ENCODE data around the gene MCF2L.

Gene MCF2L

GRCh38 chr13:113001241-113002140, 32.5 kb downstream of the MCF2L start:
- Histone ChIP-seq H3K36me3 (ENCODE audit: control insufficient read depth in 1 of 2, insufficient read depth in 2 of 2, low read depth in 1 of 2, low read length in 2 of 2) (no peaks in the 10 kb centered on the region), H3K9me3 (ENCODE audit: control insufficient read depth, low read length) (no peaks in the 10 kb centered on the region), H2BK12ac (ENCODE audit: low read length in 2 of 2) (no peak overlapping the region), H2AK5ac (ENCODE audit: low read length, severe bottlenecking) (no peak overlapping the region), H2BK120ac (ENCODE audit: low read depth, low read length) (no peak overlapping the region), H3K79me1 (replicated peaks; ENCODE audit: low read length, poor library complexity, severe bottlenecking) (no peaks in the 10 kb centered on the region), H3K14ac (ENCODE audit: low read length in 2 of 2) (peak overlapping the region in 1 of 2 experiments; percentile 35), H2BK15ac (ENCODE audit: low read depth, poor library complexity, severe bottlenecking) (no peak overlapping the region), H2BK5ac (ENCODE audit: low read depth, low read length, poor library complexity, severe bottlenecking) (no peak overlapping the region), H3K4me1 (ENCODE audit: control insufficient read depth, insufficient read depth, low read depth, low read length) (peaks cover 12% of the 10 kb centered on the region), H2AFZ (ENCODE audit: low read depth, low read length) (no peak overlapping the region), H3K4ac (ENCODE audit: low read depth in 1 of 2, low read length in 2 of 2) (no peak overlapping the region), H3K4me3 (ENCODE audit: insufficient read depth in 1 of 2, low read depth in 1 of 2, low read length in 2 of 2) (peak overlapping the region in 1 of 2 experiments; percentile 6), H3K9ac (ENCODE audit: low read length) (no peak overlapping the region), H3K23ac (ENCODE audit: low read length in 2 of 2) (no peak overlapping the region), H3K27ac (ENCODE audit: low read length, poor library complexity, severe bottlenecking) (no peak overlapping the region), H3K4me2 (ENCODE audit: low read length, poor library complexity, severe bottlenecking) (peak overlapping the region; percentile 52), H4K91ac (ENCODE audit: low read length) (no peak overlapping the region), H4K8ac (ENCODE audit: low read length) (no peak overlapping the region), H3K27me3 (ENCODE audit: control insufficient read depth in 1 of 2, insufficient read depth in 1 of 2, low read length in 2 of 2) (peaks cover 30 to 87% of the 10 kb centered on the region in 2 experiments), H3K18ac (ENCODE audit: low read depth in 1 of 2, low read length in 2 of 2) (no peak overlapping the region)
- peak; percentile 18 for DNase-seq
- 62% methylated on average over 51 of the region's 51 CpGs for WGBS

DNA sequence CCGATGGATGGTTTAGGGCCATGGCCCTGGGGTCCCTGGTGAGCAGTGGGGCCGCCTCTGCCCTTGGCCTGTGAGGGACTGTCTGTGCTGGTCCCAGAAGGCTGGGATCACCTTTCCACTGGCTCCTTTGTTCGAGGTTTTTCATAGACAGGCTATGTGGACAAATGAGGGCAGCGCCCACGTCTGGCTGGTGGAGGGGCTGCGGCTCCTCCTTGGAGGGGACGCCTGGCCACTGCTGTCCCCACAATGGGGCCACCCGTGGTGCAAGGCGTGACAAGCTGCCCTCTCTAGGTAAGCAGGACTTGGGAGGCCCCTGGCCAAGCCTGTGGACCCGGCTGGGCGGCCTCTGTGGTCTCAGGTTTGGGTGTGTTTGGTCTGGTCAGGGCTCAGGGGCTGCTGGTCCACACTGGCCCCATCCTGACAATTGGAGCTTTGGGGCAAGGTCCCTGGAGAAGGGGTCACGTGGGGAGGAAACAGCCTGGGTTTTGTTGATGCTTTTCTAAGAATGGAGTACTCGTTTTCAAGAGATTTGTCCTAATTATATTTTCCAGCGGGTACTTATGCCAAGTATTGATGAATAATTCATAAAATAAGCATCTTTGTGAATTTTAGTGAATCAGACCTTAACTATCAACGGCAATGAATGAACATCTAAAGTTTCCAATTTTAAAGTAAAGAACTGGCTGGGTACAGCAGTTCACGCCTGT, 33.3 kb downstream of the MCF2L start:
- H2BK5ac ChIP-seq (ENCODE audit: low read depth, low read length, poor library complexity, severe bottlenecking): no peak overlapping the region
- H3K79me1 ChIP-seq (replicated peaks; ENCODE audit: low read length, poor library complexity, severe bottlenecking): no peaks in the 10 kb centered on the region
- no peak overlapping the region for H4K8ac ChIP-seq (ENCODE audit: low read length)
- no peaks in the 10 kb centered on the region for H3K36me3 ChIP-seq (ENCODE audit: control insufficient read depth in 1 of 2, insufficient read depth in 2 of 2, low read depth in 1 of 2, low read length in 2 of 2)
- DNase-seq: no peak
- 72% methylated on average over 15 of the region's 16 CpGs for WGBS
- no peak overlapping the region for H3K4me2 ChIP-seq (ENCODE audit: low read length, poor library complexity, severe bottlenecking)
- H3K9ac ChIP-seq (ENCODE audit: low read length): no peak overlapping the region
- H3K18ac ChIP-seq (ENCODE audit: low read depth in 1 of 2, low read length in 2 of 2): no peak overlapping the region
- H2BK120ac ChIP-seq (ENCODE audit: low read depth, low read length): no peak overlapping the region
- H3K23ac ChIP-seq (ENCODE audit: low read length in 2 of 2): no peak overlapping the region
- H4K91ac ChIP-seq (ENCODE audit: low read length): no peak overlapping the region
- H2BK15ac ChIP-seq (ENCODE audit: low read depth, poor library complexity, severe bottlenecking): no peak overlapping the region
- no peaks in the 10 kb centered on the region for H3K9me3 ChIP-seq (ENCODE audit: control insufficient read depth, low read length)
- H3K14ac ChIP-seq (ENCODE audit: low read length in 2 of 2): no peak overlapping the region
- H2AK5ac ChIP-seq (ENCODE audit: low read length, severe bottlenecking): no peak overlapping the region
- no peak overlapping the region for H2BK12ac ChIP-seq (ENCODE audit: low read length in 2 of 2)
- H3K4me3 ChIP-seq (ENCODE audit: insufficient read depth in 1 of 2, low read depth in 1 of 2, low read length in 2 of 2): no peak overlapping the region
- H3K4me1 ChIP-seq (ENCODE audit: control insufficient read depth, insufficient read depth, low read depth, low read length): peaks cover 12% of the 10 kb centered on the region
- H3K4ac ChIP-seq (ENCODE audit: low read depth in 1 of 2, low read length in 2 of 2): no peak overlapping the region
- H3K27me3 ChIP-seq (ENCODE audit: control insufficient read depth in 1 of 2, insufficient read depth in 1 of 2, low read length in 2 of 2): peaks cover 30 to 84% of the 10 kb centered on the region in 2 experiments
- no peak overlapping the region for H3K27ac ChIP-seq (ENCODE audit: low read length, poor library complexity, severe bottlenecking)
- H2AFZ ChIP-seq (ENCODE audit: low read depth, low read length): no peak overlapping the region

DNA sequence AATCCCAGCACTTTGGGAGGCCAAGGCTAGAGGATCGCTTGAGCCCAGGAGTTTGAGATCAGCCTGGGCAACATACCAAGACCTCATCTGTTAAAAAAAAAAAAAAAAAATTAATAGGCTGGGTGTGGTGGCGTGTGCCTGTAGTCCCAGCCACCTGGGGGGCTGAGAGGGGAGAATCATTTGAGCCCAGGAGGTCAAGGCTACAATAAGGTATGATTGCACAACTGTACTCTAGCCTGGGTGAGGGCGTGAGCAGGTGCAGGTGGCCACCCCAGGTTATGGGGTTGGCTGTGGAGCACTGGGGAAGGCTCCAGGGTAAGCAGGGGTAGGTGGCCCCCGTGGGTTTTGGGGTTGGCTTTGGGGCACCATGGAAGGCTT, 33.9 kb downstream of the MCF2L start:
- 81% methylated on average over 4 of the region's 4 CpGs for WGBS
- H3K4ac ChIP-seq (ENCODE audit: low read depth in 1 of 2, low read length in 2 of 2): no peak overlapping the region
- H3K27me3 ChIP-seq (ENCODE audit: control insufficient read depth in 1 of 2, insufficient read depth in 1 of 2, low read length in 2 of 2): peaks cover 30 to 82% of the 10 kb centered on the region in 2 experiments
- H3K79me1 ChIP-seq (replicated peaks; ENCODE audit: low read length, poor library complexity, severe bottlenecking): no peaks in the 10 kb centered on the region
- no peak for DNase-seq
- peaks cover 12% of the 10 kb centered on the region for H3K4me1 ChIP-seq (ENCODE audit: control insufficient read depth, insufficient read depth, low read depth, low read length)
- no peak overlapping the region for H3K4me3 ChIP-seq (ENCODE audit: insufficient read depth in 1 of 2, low read depth in 1 of 2, low read length in 2 of 2)
- no peak overlapping the region for H3K9ac ChIP-seq (ENCODE audit: low read length)
- H3K9me3 ChIP-seq (ENCODE audit: control insufficient read depth, low read length): no peaks in the 10 kb centered on the region
- no peak overlapping the region for H2BK12ac ChIP-seq (ENCODE audit: low read length in 2 of 2)
- no peak overlapping the region for H4K91ac ChIP-seq (ENCODE audit: low read length)
- no peak overlapping the region for H3K27ac ChIP-seq (ENCODE audit: low read length, poor library complexity, severe bottlenecking)
- H4K8ac ChIP-seq (ENCODE audit: low read length): no peak overlapping the region
- H3K36me3 ChIP-seq (ENCODE audit: control insufficient read depth in 1 of 2, insufficient read depth in 2 of 2, low read depth in 1 of 2, low read length in 2 of 2): no peaks in the 10 kb centered on the region
- H3K23ac ChIP-seq (ENCODE audit: low read length in 2 of 2): no peak overlapping the region
- H3K14ac ChIP-seq (ENCODE audit: low read length in 2 of 2): no peak overlapping the region
- no peak overlapping the region for H3K18ac ChIP-seq (ENCODE audit: low read depth in 1 of 2, low read length in 2 of 2)
- H2BK5ac ChIP-seq (ENCODE audit: low read depth, low read length, poor library complexity, severe bottlenecking): no peak overlapping the region
- no peak overlapping the region for H2BK120ac ChIP-seq (ENCODE audit: low read depth, low read length)
- H2AK5ac ChIP-seq (ENCODE audit: low read length, severe bottlenecking): no peak overlapping the region
- no peak overlapping the region for H2AFZ ChIP-seq (ENCODE audit: low read depth, low read length)
- H2BK15ac ChIP-seq (ENCODE audit: low read depth, poor library complexity, severe bottlenecking): no peak overlapping the region
- H3K4me2 ChIP-seq (ENCODE audit: low read length, poor library complexity, severe bottlenecking): no peak overlapping the region

DNA sequence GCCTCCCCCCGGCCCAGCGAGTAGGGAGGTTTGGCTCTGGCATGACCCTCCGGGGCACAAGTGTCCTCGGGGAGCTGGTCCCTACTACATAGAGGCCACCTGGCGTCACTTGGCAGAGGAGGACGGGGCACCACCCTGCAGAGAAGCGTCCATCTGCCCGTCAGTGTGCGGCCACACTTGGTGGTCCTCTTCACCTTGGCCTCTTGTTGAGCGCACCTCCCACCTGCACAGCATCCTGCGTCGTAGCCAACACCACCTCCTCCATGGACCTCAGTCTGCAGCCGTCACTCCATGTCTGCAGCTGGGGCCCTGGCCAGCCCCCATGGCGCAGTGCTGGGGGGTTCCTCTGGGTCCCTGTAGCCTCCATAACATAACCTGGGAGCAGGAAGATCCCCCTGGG, 35.1 kb downstream of the MCF2L start:
- H3K27ac ChIP-seq (ENCODE audit: low read length, poor library complexity, severe bottlenecking): no peak overlapping the region
- H2AFZ ChIP-seq (ENCODE audit: low read depth, low read length): no peak overlapping the region
- H2BK12ac ChIP-seq (ENCODE audit: low read length in 2 of 2): no peak overlapping the region
- H3K23ac ChIP-seq (ENCODE audit: low read length in 2 of 2): no peak overlapping the region
- no peak overlapping the region for H2BK15ac ChIP-seq (ENCODE audit: low read depth, poor library complexity, severe bottlenecking)
- no peak overlapping the region for H3K18ac ChIP-seq (ENCODE audit: low read depth in 1 of 2, low read length in 2 of 2)
- no peaks in the 10 kb centered on the region for H3K79me1 ChIP-seq (replicated peaks; ENCODE audit: low read length, poor library complexity, severe bottlenecking)
- H4K8ac ChIP-seq (ENCODE audit: low read length): no peak overlapping the region
- H3K4me3 ChIP-seq (ENCODE audit: insufficient read depth in 1 of 2, low read depth in 1 of 2, low read length in 2 of 2): no peak overlapping the region
- no peak for DNase-seq
- no peak overlapping the region for H2BK120ac ChIP-seq (ENCODE audit: low read depth, low read length)
- no peak overlapping the region for H3K9ac ChIP-seq (ENCODE audit: low read length)
- H3K27me3 ChIP-seq (ENCODE audit: control insufficient read depth in 1 of 2, insufficient read depth in 1 of 2, low read length in 2 of 2): peaks cover 27 to 70% of the 10 kb centered on the region in 2 experiments
- no peak overlapping the region for H3K4me2 ChIP-seq (ENCODE audit: low read length, poor library complexity, severe bottlenecking)
- H3K14ac ChIP-seq (ENCODE audit: low read length in 2 of 2): no peak overlapping the region
- H3K36me3 ChIP-seq (ENCODE audit: control insufficient read depth in 1 of 2, insufficient read depth in 2 of 2, low read depth in 1 of 2, low read length in 2 of 2): no peaks in the 10 kb centered on the region
- no peak overlapping the region for H3K4ac ChIP-seq (ENCODE audit: low read depth in 1 of 2, low read length in 2 of 2)
- no peak overlapping the region for H4K91ac ChIP-seq (ENCODE audit: low read length)
- H3K4me1 ChIP-seq (ENCODE audit: control insufficient read depth, insufficient read depth, low read depth, low read length): peaks cover 12% of the 10 kb centered on the region
- H2BK5ac ChIP-seq (ENCODE audit: low read depth, low read length, poor library complexity, severe bottlenecking): no peak overlapping the region
- H2AK5ac ChIP-seq (ENCODE audit: low read length, severe bottlenecking): no peak overlapping the region
- H3K9me3 ChIP-seq (ENCODE audit: control insufficient read depth, low read length): no peaks in the 10 kb centered on the region
- WGBS: 94% methylated on average over 14 of the region's 14 CpGs

Measured in mesenchymal stem cell (in vitro differentiated cells and primary cell).